GM23338 (cell line): ENCODE measurements around the gene ARRDC4. TPM values are rescaled to one million over a fixed set of nuclear protein-coding genes. Genes with fewer than 3 reads are reported as not detected.

Experiments used
- ATAC-seq: fragments of 200-7000 bp; cut with Tn5 transposase; 3 replicates; pipeline ENCODE4 v1.9.1; 2020
- DNase-seq: peaks from one replicate; pipeline ENCODE4 v3.0.0-alpha.2; 2015; ENCODE audit warnings: low spot score
- H2AFZ ChIP-seq: fragments of 200-600 bp; sonication (generic); 2 replicates; pipeline ENCODE4 v1.8.0; 2016; ENCODE audit warnings: antibody characterized with exemption, mild to moderate bottlenecking, moderate library complexity
- H3F3A ChIP-seq: fragments of 200-600 bp; sonication (generic); replicated peaks from 2 replicates; pipeline ENCODE4 v1.8.0; 2017; ENCODE audit warnings: antibody characterized with exemption, mixed run types, low read depth
- H3K27ac ChIP-seq: fragments of 200-600 bp; sonication (generic); 2 replicates; pipeline ENCODE4 v1.6.1; 2016; ENCODE audit warnings: low read depth
- H3K27me3 ChIP-seq: fragments of 200-600 bp; sonication (generic); 2 replicates; pipeline ENCODE4 v1.8.0; 2016; ENCODE audit warnings: mild to moderate bottlenecking, mixed run types, moderate library complexity; ENCODE audit not compliant: insufficient read depth
- H3K36me3 ChIP-seq: fragments of 200-600 bp; sonication (generic); 2 replicates; pipeline ENCODE4 v1.8.0; 2016; ENCODE audit warnings: mild to moderate bottlenecking; ENCODE audit not compliant: insufficient read depth
- H3K4me1 ChIP-seq: fragments of 200-600 bp; sonication (generic); 2 replicates; pipeline ENCODE4 v1.8.0; 2016; ENCODE audit warnings: mild to moderate bottlenecking, moderate library complexity; ENCODE audit not compliant: insufficient read depth
- H3K4me2 ChIP-seq: fragments of 200-600 bp; sonication (generic); 2 replicates; pipeline ENCODE4 v1.7.1; 2017; ENCODE audit warnings: mixed run types
- H3K4me3 ChIP-seq: fragments of 200-600 bp; sonication (generic); 2 replicates; pipeline ENCODE4 v1.6.1; 2016; ENCODE audit warnings: mixed run types
- H3K79me2 ChIP-seq: fragments of 200-600 bp; sonication (generic); replicated peaks from 2 replicates; pipeline ENCODE4 v1.8.0; 2017; ENCODE audit warnings: mild to moderate bottlenecking; ENCODE audit not compliant: insufficient read depth
- H3K9me2 ChIP-seq: fragments of 200-600 bp; sonication (generic); 2 replicates; pipeline ENCODE4 v1.8.0; 2017; ENCODE audit not compliant: insufficient read depth
- H4K20me1 ChIP-seq: fragments of 200-600 bp; sonication (generic); replicated peaks from 2 replicates; pipeline ENCODE4 v1.8.0; 2017; ENCODE audit warnings: mild to moderate bottlenecking; ENCODE audit not compliant: insufficient read depth
- H3K27ac Mint-ChIP-seq: 2 replicates; pipeline ENCODE4 v1.8.0; 2020; ENCODE audit warnings: inconsistent platforms, mild to moderate bottlenecking, moderate library complexity, mixed read lengths
- H3K27me3 Mint-ChIP-seq: 3 replicates; pipeline ENCODE4 v1.8.0; 2022; ENCODE audit warnings: low read depth, mild to moderate bottlenecking, moderate library complexity, mixed read lengths, inconsistent platforms; ENCODE audit not compliant: insufficient read depth, poor library complexity
- H3K36me3 Mint-ChIP-seq: 3 replicates; pipeline ENCODE4 v1.8.0; 2021; ENCODE audit warnings: low read depth, mild to moderate bottlenecking, inconsistent platforms, moderate library complexity, mixed read lengths
- H3K4me1 Mint-ChIP-seq: 3 replicates; pipeline ENCODE4 v1.8.0; 2020; ENCODE audit warnings: mild to moderate bottlenecking, inconsistent platforms, mixed read lengths
- H3K4me3 Mint-ChIP-seq: 3 replicates; pipeline ENCODE4 v1.8.0; 2021; ENCODE audit warnings: moderate library complexity, mild to moderate bottlenecking, inconsistent platforms, mixed read lengths
- H3K9me3 Mint-ChIP-seq: 3 replicates; pipeline ENCODE4 v1.8.0; 2020; ENCODE audit warnings: moderate library complexity, mild to moderate bottlenecking, inconsistent platforms, mixed read lengths
- CREB1 ChIP-seq: fragments of 250-450 bp; sonication (Bioruptor Pico); IDR thresholded peaks from 2 replicates; pipeline ENCODE4 v1.5.0; 2020; ENCODE audit warnings: low read depth, mild to moderate bottlenecking, moderate library complexity
- ETS1 ChIP-seq: IDR thresholded peaks from 2 replicates; pipeline ENCODE4 v1.6.1; 2016; ENCODE audit warnings: antibody characterized with exemption
- EZH2 ChIP-seq: fragments of 200-600 bp; sonication (generic); IDR thresholded peaks from one replicate; pipeline ENCODE4 v1.8.0; 2017; ENCODE audit warnings: antibody characterized with exemption, mild to moderate bottlenecking, low read depth; ENCODE audit not compliant: unreplicated experiment
- EZH2phosphoT487 ChIP-seq: fragments of 200-600 bp; sonication (generic); IDR thresholded peaks from one replicate; pipeline ENCODE4 v1.8.1; 2018; ENCODE audit warnings: antibody characterized with exemption; ENCODE audit not compliant: unreplicated experiment
- JUNB ChIP-seq: IDR thresholded peaks from one replicate; pipeline ENCODE4 v1.6.1; 2016; ENCODE audit warnings: antibody characterized with exemption; ENCODE audit not compliant: unreplicated experiment
- REST ChIP-seq: IDR thresholded peaks from one replicate; pipeline ENCODE4 v1.6.1; 2018; ENCODE audit warnings: antibody characterized with exemption; ENCODE audit not compliant: unreplicated experiment
- STAT1 ChIP-seq: IDR thresholded peaks from one replicate; pipeline ENCODE4 v1.6.1; 2016; ENCODE audit warnings: antibody characterized with exemption; ENCODE audit not compliant: unreplicated experiment
- ZNF114 ChIP-seq: fragments of 250-450 bp; sonication (Bioruptor Pico); IDR thresholded peaks from 2 replicates; pipeline ENCODE4 v1.5.0; 2020; ENCODE audit warnings: mild to moderate bottlenecking, moderate library complexity
- ZNF331 ChIP-seq: fragments of 250-450 bp; sonication (Bioruptor Pico); IDR thresholded peaks from 2 replicates; pipeline ENCODE4 v1.5.0; 2020; ENCODE audit warnings: low read depth, mild to moderate bottlenecking, moderate library complexity
- polyA plus RNA-seq: library from polyadenylated mRNA; unstranded; fragments of >200 nt; fragmentation: Nextera tagmentation; extraction: Ambion mirVana; gene quantifications from 2 replicates; pipeline ENCODE4 v1.2.1, GENCODE V29; 2016
- total RNA-seq: library from RNA; depleted of rRNA; stranded (reverse); fragments of >200 nt; shearing (Covaris generic); gene quantifications from 2 replicates; pipeline ENCODE4 v1.2.3, GENCODE V29; 2014
- TF ChIP-seq, protein P1 (sequence below), 2 experiments: fragments of 200-600 bp in 1 of 2; sonication (generic) in 1 of 2; conservative IDR thresholded peaks; 2 replicates each; pipeline versions ENCODE4 v1.5.1 to v1.6.1; 2016 to 2017; ENCODE audit warnings: antibody characterized with exemption in 2 of 2, low read depth in 2 of 2, mild to moderate bottlenecking in 2 of 2, moderate library complexity in 1 of 2

ARRDC4 gene
- total and polyA plus RNA-seq, 2 experiments from 2014 or later = 2.0 to 6.9 TPM

GRCh38 chr15:97967881-97968280, 7.4 kb downstream of the ARRDC4 start:
- no peak overlapping the region for H3K27ac Mint-ChIP-seq
- no peaks in the 10 kb centered on the region for H3K79me2 ChIP-seq
- H3K9me3 Mint-ChIP-seq = no peaks in the 10 kb centered on the region
- no peak overlapping the region for H3K4me3 ChIP-seq
- H3K4me1 Mint-ChIP-seq = no peaks in the 10 kb centered on the region
- no peak overlapping the region for H2AFZ ChIP-seq
- no peak overlapping the region for H3K4me2 ChIP-seq
- no peak overlapping the region for H3K4me3 Mint-ChIP-seq
- no peak for TF ChIP-seq JUNB
- TF ChIP-seq EZH2 = no peak
- TF ChIP-seq ZNF114 (CRISPR knock-in tag) = no peak
- TF ChIP-seq REST = no peak
- no peak for TF ChIP-seq ZNF331 (CRISPR knock-in tag)
- no peak for TF ChIP-seq CREB1 (CRISPR knock-in tag)
- no peak for TF ChIP-seq EZH2phosphoT487
- TF ChIP-seq, protein P1, sequence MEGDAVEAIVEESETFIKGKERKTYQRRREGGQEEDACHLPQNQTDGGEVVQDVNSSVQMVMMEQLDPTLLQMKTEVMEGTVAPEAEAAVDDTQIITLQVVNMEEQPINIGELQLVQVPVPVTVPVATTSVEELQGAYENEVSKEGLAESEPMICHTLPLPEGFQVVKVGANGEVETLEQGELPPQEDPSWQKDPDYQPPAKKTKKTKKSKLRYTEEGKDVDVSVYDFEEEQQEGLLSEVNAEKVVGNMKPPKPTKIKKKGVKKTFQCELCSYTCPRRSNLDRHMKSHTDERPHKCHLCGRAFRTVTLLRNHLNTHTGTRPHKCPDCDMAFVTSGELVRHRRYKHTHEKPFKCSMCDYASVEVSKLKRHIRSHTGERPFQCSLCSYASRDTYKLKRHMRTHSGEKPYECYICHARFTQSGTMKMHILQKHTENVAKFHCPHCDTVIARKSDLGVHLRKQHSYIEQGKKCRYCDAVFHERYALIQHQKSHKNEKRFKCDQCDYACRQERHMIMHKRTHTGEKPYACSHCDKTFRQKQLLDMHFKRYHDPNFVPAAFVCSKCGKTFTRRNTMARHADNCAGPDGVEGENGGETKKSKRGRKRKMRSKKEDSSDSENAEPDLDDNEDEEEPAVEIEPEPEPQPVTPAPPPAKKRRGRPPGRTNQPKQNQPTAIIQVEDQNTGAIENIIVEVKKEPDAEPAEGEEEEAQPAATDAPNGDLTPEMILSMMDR (conservative IDR thresholded peaks at IDR 0.05; ENCODE audit: low read depth in 2 of 2) = no peak
- TF ChIP-seq ETS1 = no peak
- H3K36me3 Mint-ChIP-seq = peaks cover 14% of the 10 kb centered on the region; the same call in 2 of the 3 replicates
- no peaks in the 10 kb centered on the region for H3K27me3 Mint-ChIP-seq
- H3F3A ChIP-seq = no peaks in the 10 kb centered on the region
- DNase-seq (no peak), ATAC-seq (no peak)
- H3K27me3 ChIP-seq = no peaks in the 10 kb centered on the region
- H3K9me2 ChIP-seq = no peaks in the 10 kb centered on the region
- no peaks in the 10 kb centered on the region for H3K4me1 ChIP-seq
- H3K36me3 ChIP-seq = 0 out of 2 replicates have a peak, but pooled peaks cover 5% of the 10 kb centered on the region
- no peak overlapping the region for H3K27ac ChIP-seq
- no peaks in the 10 kb centered on the region; the same call in 1 of the 2 replicates for H4K20me1 ChIP-seq

DNA sequence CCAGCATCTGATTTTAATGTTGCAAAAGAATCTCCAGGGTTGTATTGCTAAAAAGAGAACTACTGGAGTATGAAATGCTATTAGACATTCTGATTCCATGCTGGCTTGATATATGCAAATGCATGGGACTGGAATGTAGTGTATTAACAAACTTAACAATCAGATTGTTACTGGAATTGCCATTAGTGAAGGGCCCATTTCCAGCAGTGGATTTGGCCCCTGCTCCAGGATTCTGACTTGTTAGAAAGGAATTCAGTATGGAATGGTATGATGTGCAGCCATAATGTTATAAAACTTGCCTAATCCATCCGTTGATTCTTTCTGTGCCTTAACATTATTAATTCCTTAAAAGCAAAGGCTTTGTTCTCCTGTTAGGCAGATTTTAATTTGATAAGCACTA, 7.9 kb downstream of the ARRDC4 start:
- Mint-ChIP-seq H3K9me3 (no peaks in the 10 kb centered on the region), H3K27ac (no peak overlapping the region), H3K36me3 (peaks cover 14% of the 10 kb centered on the region; the same call in 2 of the 3 replicates), H3K4me1 (no peaks in the 10 kb centered on the region), H3K4me3 (no peak overlapping the region), H3K27me3 (no peaks in the 10 kb centered on the region)
- H2AFZ ChIP-seq = no peak overlapping the region
- H3K36me3 ChIP-seq = 0 out of 2 replicates have a peak, but pooled peaks cover 5% of the 10 kb centered on the region
- no peak overlapping the region for H3K27ac ChIP-seq
- H3K9me2 ChIP-seq = no peaks in the 10 kb centered on the region
- H3K4me1 ChIP-seq = no peaks in the 10 kb centered on the region
- no peaks in the 10 kb centered on the region for H3F3A ChIP-seq
- H3K79me2 ChIP-seq = no peaks in the 10 kb centered on the region
- DNase-seq = no peak
- H4K20me1 ChIP-seq = no peaks in the 10 kb centered on the region; the same call in 1 of the 2 replicates
- no peak overlapping the region for H3K4me3 ChIP-seq
- H3K4me2 ChIP-seq = no peak overlapping the region
- ATAC-seq = no peak
- H3K27me3 ChIP-seq = no peaks in the 10 kb centered on the region
- TF ChIP-seq STAT1 = no peak
